H1 (cell line): ENCODE measurements around the gene TRIM71. TPM values are rescaled to one million over a fixed set of nuclear protein-coding genes. Genes with fewer than 3 reads are reported as not detected.
"Not testable (repeated sequence)": the region's sequence is repeated elsewhere in the genome, so short reads cannot be mapped to it uniquely, and the experiment has no call there.

Experiments
- CTCF ChIA-PET: fragments of 300-600 bp; sonication (Branson Sonifier 250); formaldehyde crosslinking; loops from one replicate; lab custom pipeline; 2021; ENCODE audit not compliant: partially characterized antibody; lab: Charles Lee
- POLR2A ChIA-PET: fragments of 300-600 bp; sonication (Branson Sonifier 250); formaldehyde crosslinking; loops from one replicate; lab custom pipeline; 2021; ENCODE audit warnings: inconsistent platforms; ENCODE audit not compliant: partially characterized antibody; lab: Charles Lee
- DNase-seq, 2 experiments: peaks; one replicate each; pipeline versions ENCODE4 v3.0.0 to v3.0.0-alpha.2; 2010 to 2022; ENCODE audit warnings: low spot score in 2 of 2, low read depth in 1 of 2, mixed read lengths in 1 of 2
- FAIRE-seq: peaks from 2 replicates; lab custom pipeline; 2011; peaks lifted over from hg19 to GRCh38; lab: Jason Lieb, UNC
- H2AFZ ChIP-seq: 2 replicates; pipeline ENCODE4 v1.8.1; 2012; ENCODE audit warnings: low read length, inconsistent platforms
- H2AK5ac ChIP-seq: 2 replicates; pipeline ENCODE4 v1.6.1; 2013; ENCODE audit warnings: low read depth, low read length
- H2BK120ac ChIP-seq: replicated peaks from 2 replicates; pipeline ENCODE3; 2013; ENCODE audit warnings: low read depth, low read length, inconsistent platforms
- H2BK12ac ChIP-seq: 2 replicates; pipeline ENCODE4 v1.6.1; 2013; ENCODE audit warnings: low read depth, low read length
- H2BK15ac ChIP-seq: 2 replicates; pipeline ENCODE4 v1.6.1; 2013; ENCODE audit warnings: low read length
- H2BK20ac ChIP-seq: 2 replicates; pipeline ENCODE4 v1.6.1; 2013; ENCODE audit warnings: low read length
- H2BK5ac ChIP-seq: 2 replicates; pipeline ENCODE4 v1.6.1; 2013; ENCODE audit warnings: low read depth, low read length
- H3K14ac ChIP-seq: 2 replicates; pipeline ENCODE4 v1.6.1; 2013; ENCODE audit warnings: inconsistent platforms; ENCODE audit not compliant: insufficient read length
- H3K18ac ChIP-seq: 2 replicates; pipeline ENCODE4 v1.6.1; 2013; ENCODE audit warnings: low read length; ENCODE audit errors: extremely low read depth
- H3K23ac ChIP-seq: 2 replicates; pipeline ENCODE4 v1.6.1; 2013; ENCODE audit warnings: inconsistent platforms; ENCODE audit not compliant: insufficient read length
- H3K23me2 ChIP-seq: 2 replicates; pipeline ENCODE4 v1.6.1; 2013; ENCODE audit warnings: low read depth, low read length
- H3K27ac ChIP-seq: 2 replicates; pipeline ENCODE4 v1.6.1; 2011; ENCODE audit warnings: low read depth, low read length, inconsistent platforms
- H3K27me3 ChIP-seq, 4 experiments: replicated peaks in 1 of 4; 1 replicate in 1 of 4; 2 replicates in 3 of 4; pipeline versions ENCODE4 v1.6.1 to v1.8.1; 2011 to 2013; ENCODE audit warnings: low read length in 3 of 4, mild to moderate bottlenecking in 3 of 4, inconsistent platforms in 2 of 4, mixed read lengths in 2 of 4, moderate library complexity in 1 of 4; ENCODE audit not compliant: control insufficient read depth in 3 of 4, insufficient read depth in 3 of 4; ENCODE audit errors: extremely low read depth in 1 of 4
- H3K36me3 ChIP-seq, 4 experiments: 2 replicates each; pipeline versions ENCODE4 v1.6.1 to v1.8.1; 2011 to 2013; ENCODE audit warnings: mild to moderate bottlenecking in 4 of 4, low read length in 3 of 4, moderate library complexity in 2 of 4, control low read depth in 1 of 4, inconsistent platforms in 1 of 4; ENCODE audit not compliant: insufficient read depth in 4 of 4, control insufficient read depth in 2 of 4
- H3K4ac ChIP-seq: replicated peaks from 2 replicates; pipeline ENCODE3; 2013; ENCODE audit warnings: low read length, low read depth, mixed read lengths, inconsistent platforms; ENCODE audit not compliant: insufficient read length
- H3K4me1 ChIP-seq, 4 experiments: replicated peaks in 1 of 4; 1 replicate in 1 of 4; 2 replicates in 3 of 4; pipeline versions ENCODE4 v1.6.1 to v1.8.1; 2011 to 2013; ENCODE audit warnings: low read length in 3 of 4, inconsistent platforms in 2 of 4, mixed read lengths in 1 of 4; ENCODE audit not compliant: insufficient read depth in 4 of 4, control insufficient read depth in 3 of 4
- H3K4me2 ChIP-seq, 2 experiments: 2 replicates each; pipeline versions ENCODE4 v1.6.1 to v1.8.1; 2011 to 2013; ENCODE audit warnings: low read depth in 2 of 2, low read length in 2 of 2, control low read depth in 1 of 2, inconsistent platforms in 1 of 2, mild to moderate bottlenecking in 1 of 2; ENCODE audit not compliant: insufficient read depth in 1 of 2
- H3K4me3 ChIP-seq, 4 experiments: fragments of 200-600, 300-600 bp in 1 of 4; sonication (generic), shearing (Covaris generic), sonication (Bioruptor Twin) in 1 of 4; 2 replicates each; pipeline versions ENCODE4 v1.5.1 to v1.8.1; 2011 to 2016; ENCODE audit warnings: low read length in 4 of 4, low read depth in 3 of 4, control low read depth in 2 of 4, inconsistent platforms in 2 of 4, mild to moderate bottlenecking in 2 of 4, mixed read lengths in 1 of 4, moderate library complexity in 1 of 4; ENCODE audit not compliant: insufficient read depth in 2 of 4; ENCODE audit errors: extremely low read depth in 1 of 4
- H3K56ac ChIP-seq: replicated peaks from 2 replicates; pipeline ENCODE3; 2013; ENCODE audit warnings: low read depth, mild to moderate bottlenecking, mixed read lengths, low read length, inconsistent platforms; ENCODE audit not compliant: insufficient read length
- H3K79me1 ChIP-seq: 2 replicates; pipeline ENCODE4 v1.6.1; 2013; ENCODE audit warnings: low read depth, low read length, control low read depth
- H3K79me2 ChIP-seq, 2 experiments: 2 replicates each; pipeline versions ENCODE4 v1.6.1 to v1.8.1; 2012 to 2013; ENCODE audit warnings: low read length in 2 of 2, mild to moderate bottlenecking in 2 of 2, inconsistent platforms in 1 of 2; ENCODE audit not compliant: insufficient read depth in 2 of 2, control insufficient read depth in 1 of 2
- H3K9ac ChIP-seq, 4 experiments: replicated peaks in 1 of 4; 1 replicate in 1 of 4; 2 replicates in 3 of 4; pipeline versions ENCODE4 v1.6.1 to v1.8.1; 2011 to 2013; ENCODE audit warnings: low read depth in 3 of 4, low read length in 3 of 4, control low read depth in 2 of 4, mild to moderate bottlenecking in 2 of 4, moderate library complexity in 2 of 4, inconsistent platforms in 1 of 4; ENCODE audit errors: extremely low read depth in 1 of 4
- H3K9me3 ChIP-seq, 2 experiments: 2 replicates each; pipeline versions ENCODE4 v1.6.1 to v1.8.1; 2012 to 2013; ENCODE audit warnings: mild to moderate bottlenecking in 2 of 2, moderate library complexity in 2 of 2, control low read depth in 1 of 2, inconsistent platforms in 1 of 2, low read depth in 1 of 2, low read length in 1 of 2, mixed read lengths in 1 of 2; ENCODE audit not compliant: insufficient read depth in 2 of 2
- H4K20me1 ChIP-seq, 2 experiments: replicated peaks in 1 of 2; 2 replicates each; pipeline versions ENCODE3 to v1.8.1; 2011 to 2013; ENCODE audit warnings: inconsistent platforms in 2 of 2, low read length in 2 of 2, mild to moderate bottlenecking in 1 of 2; ENCODE audit not compliant: insufficient read depth in 2 of 2, control insufficient read depth in 1 of 2
- H4K5ac ChIP-seq: 2 replicates; pipeline ENCODE4 v1.6.1; 2013; ENCODE audit warnings: low read length, low read depth, mixed read lengths, inconsistent platforms; ENCODE audit not compliant: insufficient read length
- H4K8ac ChIP-seq: 2 replicates; pipeline ENCODE4 v1.8.0; 2013; ENCODE audit warnings: mild to moderate bottlenecking, moderate library complexity, low read length, inconsistent platforms; ENCODE audit not compliant: insufficient read depth; ENCODE audit errors: extremely low read depth
- H4K91ac ChIP-seq: replicated peaks from 2 replicates; pipeline ENCODE3; 2013; ENCODE audit warnings: low read length, mixed read lengths, inconsistent platforms; ENCODE audit not compliant: insufficient read length
- CTCF ChIP-seq, 3 experiments: IDR thresholded peaks; 1 replicate in 2 of 3; 2 replicates in 1 of 3; pipeline versions ENCODE4 v1.5.1 to v1.6.1; 2011; ENCODE audit warnings: low read length in 3 of 3, mild to moderate bottlenecking in 3 of 3, inconsistent platforms in 2 of 3, low read depth in 1 of 3, moderate library complexity in 1 of 3; ENCODE audit not compliant: insufficient read depth in 1 of 3; ENCODE audit errors: control extremely low read depth in 1 of 3
- RAD21 ChIP-seq, 2 experiments: IDR thresholded peaks in 1 of 2; conservative IDR thresholded peaks in 1 of 2; 2 replicates each; pipeline ENCODE4 v1.6.1; 2011; ENCODE audit warnings: low read depth in 2 of 2, low read length in 2 of 2, improper control_type of control experiment in 1 of 2, inconsistent platforms in 1 of 2, mild to moderate bottlenecking in 1 of 2, moderate library complexity in 1 of 2
- WGBS, 2 experiments: shearing (Covaris generic) in 1 of 2; methylation state at CpG; one replicate each; pipeline versions ENCODE4 v1.1.6 to v1.1.7; 2013 to 2015; ENCODE audit warnings: low lambda C conversion rate in 2 of 2, mixed read lengths in 2 of 2, inconsistent platforms in 1 of 2, low coverage in 1 of 2, missing lambda C conversion rate in 1 of 2; ENCODE audit not compliant: insufficient replicate concordance in 2 of 2, insufficient coverage in 1 of 2, insufficient read length in 1 of 2; ENCODE audit errors: extremely low coverage in 1 of 2, missing lambda C conversion rate in 1 of 2; 5-methylcytosine and 5-hydroxymethylcytosine counted together
- polyA plus RNA-seq, 7 experiments: library from polyadenylated mRNA; depleted of rRNA in 3 of 7; stranded (reverse) in 5 of 7; unstranded in 2 of 7; fragments of >200 nt in 5 of 7; fragments of 200-250 nt in 2 of 7; gene quantifications; 1 replicate in 5 of 7; 2 replicates in 1 of 7; 4 replicates in 1 of 7; pipeline versions ENCODE4 v1.2.1 to v1.2.3, GENCODE V29; 2011 to 2013; ENCODE audit warnings: missing spikeins in 2 of 7, mixed read lengths in 2 of 7
- total RNA-seq: library from RNA; stranded (reverse); fragmentation: NEBNext Ultra II Directional; extraction: Animal tissue kit (Norgen Biotek cat#: 25700); gene quantifications from 2 replicates; pipeline ENCODE4 v1.2.1, GENCODE V29; 2021

Gene TRIM71
- total and polyA plus RNA-seq, 2 of the 8 experiments (the other 6 are each of a cell fraction or from before 2014, with no cell fraction given) = 53.7 to 293 TPM

DNA sequence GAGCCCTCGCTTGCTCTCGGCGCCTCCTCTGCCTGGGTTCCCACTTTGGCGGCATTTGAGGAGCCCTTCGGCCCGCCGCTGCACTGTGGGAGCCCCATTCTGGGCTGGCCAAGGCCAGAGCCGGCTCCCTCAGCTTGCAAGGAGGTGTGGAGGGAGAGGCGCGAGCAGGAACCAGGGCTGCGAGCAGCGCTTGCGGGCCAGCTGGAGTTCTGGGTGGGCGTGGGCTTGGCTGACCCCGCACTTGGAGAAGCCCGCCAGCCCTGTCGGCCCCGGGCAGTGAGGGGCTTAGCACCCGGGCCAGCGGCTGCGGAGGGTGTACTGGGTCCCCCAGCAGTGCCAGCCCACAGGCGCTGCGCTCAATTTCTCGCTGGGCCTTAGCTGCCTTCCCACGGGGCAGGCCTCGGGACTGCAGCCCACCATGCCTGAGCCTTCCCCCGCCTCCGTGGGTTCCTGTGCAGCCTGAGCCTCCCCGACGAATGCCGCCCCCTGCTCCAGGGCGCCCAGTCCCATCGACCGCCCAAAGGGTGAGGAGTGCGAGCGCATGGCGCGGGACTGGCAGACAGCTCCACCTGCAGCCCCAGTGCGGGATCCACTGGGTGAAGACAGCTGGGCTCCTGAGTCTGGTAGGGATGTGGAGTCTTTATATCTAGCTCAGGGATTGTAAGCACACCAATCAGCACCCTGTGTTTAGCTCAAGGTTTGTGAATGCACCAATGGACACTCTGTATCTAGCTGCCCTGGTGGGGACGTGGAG is 121.9 kb downstream of the TRIM71 start:
- not testable (repeated sequence) for H4K20me1 ChIP-seq, H3K4me1 ChIP-seq, H3K18ac ChIP-seq, H3K4me2 ChIP-seq, H3K79me1 ChIP-seq, H4K5ac ChIP-seq, H3K27ac ChIP-seq, H3K36me3 ChIP-seq, H2BK120ac ChIP-seq, H3K4me3 ChIP-seq, H4K91ac ChIP-seq, H3K79me2 ChIP-seq, H3K27me3 ChIP-seq, H2BK15ac ChIP-seq, H4K8ac ChIP-seq, H3K23me2 ChIP-seq, H3K56ac ChIP-seq, H3K9me3 ChIP-seq, H2BK12ac ChIP-seq, H2BK20ac ChIP-seq, H2AK5ac ChIP-seq, H2AFZ ChIP-seq, H3K9ac ChIP-seq, H3K4ac ChIP-seq, H3K23ac ChIP-seq, FAIRE-seq, H3K14ac ChIP-seq, H2BK5ac ChIP-seq
- WGBS, 2 experiments = 90% methylated on average over 40 of the region's 40 CpGs; no CpG with 5 or more reads in 1 of the 2 experiments
- peak in 2 of 3 experiments; percentile 6 to 12; a peak in 2 of 4 replicates for TF ChIP-seq CTCF (IDR thresholded peaks at IDR 0.05; ENCODE audit: control extremely low read depth in 1 of 3, insufficient read depth in 1 of 3, low read depth in 1 of 3, low read length in 3 of 3)
- TF ChIP-seq RAD21 (IDR thresholded peaks at IDR 0.05 in 1 of 2, conservative IDR thresholded peaks at IDR 0.05 in 1 of 2; ENCODE audit: low read depth in 2 of 2, low read length in 2 of 2) = peak; percentile 25 to 35; a peak in 3 of 4 replicates
- ChIA-PET POLR2A (interaction anchor here (0.7 kb wide), 1 partner anchor 14 kb away, joined by 4 read pairs; no protein-coding TSS in a partner anchor), CTCF (interaction anchor here (0.7 to 1.3 kb wide), 6 partner anchors 11 to 169 kb away, joined by 3 to 6 read pairs (median 4); no protein-coding TSS in a partner anchor)
- DNase-seq = peak in 1 of 2 experiments; percentile 57
